Fibroblast of skin of left quadriceps (primary cell): Measurements from ENCODE around the gene KIF6.
"Not testable (repeated sequence)": the region's sequence is repeated elsewhere in the genome, so short reads cannot be mapped to it uniquely, and the experiment has no call there.

ENCODE experiments used
- DNase-seq, 2 experiments: peaks; one replicate each; pipeline ENCODE4 v3.0.0-alpha.2; 2013; ENCODE audit warnings: low read depth in 2 of 2

KIF6 gene

GRCh38 chr6:39499053-39499452, 226.2 kb downstream of the KIF6 start:
- DNase-seq, result no peak

DNA sequence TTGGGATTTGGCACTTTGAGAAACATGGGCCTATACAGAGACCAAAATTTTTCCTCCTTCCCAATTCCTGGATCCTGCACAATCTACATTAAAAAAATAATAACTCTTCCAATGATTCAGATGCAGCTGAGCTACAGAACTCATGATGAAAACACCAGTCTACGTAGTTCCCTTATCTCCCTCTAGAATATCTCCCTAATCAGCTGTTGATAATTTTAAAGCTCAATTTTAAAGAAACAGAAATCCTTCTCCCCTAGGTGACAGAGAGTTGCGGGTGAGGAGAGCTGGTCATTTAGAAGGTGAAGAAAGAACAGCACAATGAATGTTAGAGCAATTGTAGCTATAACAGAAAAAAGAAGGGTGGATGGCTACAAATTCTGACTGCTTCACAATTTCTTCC, 227.1 kb downstream of the KIF6 start:
- no peak for DNase-seq

DNA sequence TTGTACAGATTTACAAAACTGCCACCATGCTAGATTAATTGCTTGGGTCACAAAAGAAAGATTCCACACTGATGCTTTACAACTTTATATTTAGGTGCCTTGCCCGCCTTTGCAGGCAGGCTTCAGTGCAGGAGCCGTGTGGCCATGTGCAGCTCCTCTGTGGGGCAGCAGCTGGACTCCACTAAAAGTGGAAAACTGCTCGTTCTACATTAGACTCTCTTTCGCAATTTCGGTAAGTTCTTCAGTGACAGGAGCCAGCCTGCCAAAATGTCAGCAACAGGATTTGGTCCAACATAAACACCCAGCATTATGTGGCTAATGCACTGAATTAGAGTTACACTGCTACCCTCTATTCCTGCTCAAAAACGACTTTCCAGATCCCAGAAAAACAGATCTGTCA, 228.3 kb downstream of the KIF6 start:
- no peak for DNase-seq

- DNase-seq, result no peak
Observed at GRCh38 chr6:39496456-39496855, 228.8 kb downstream of the KIF6 start.

DNA sequence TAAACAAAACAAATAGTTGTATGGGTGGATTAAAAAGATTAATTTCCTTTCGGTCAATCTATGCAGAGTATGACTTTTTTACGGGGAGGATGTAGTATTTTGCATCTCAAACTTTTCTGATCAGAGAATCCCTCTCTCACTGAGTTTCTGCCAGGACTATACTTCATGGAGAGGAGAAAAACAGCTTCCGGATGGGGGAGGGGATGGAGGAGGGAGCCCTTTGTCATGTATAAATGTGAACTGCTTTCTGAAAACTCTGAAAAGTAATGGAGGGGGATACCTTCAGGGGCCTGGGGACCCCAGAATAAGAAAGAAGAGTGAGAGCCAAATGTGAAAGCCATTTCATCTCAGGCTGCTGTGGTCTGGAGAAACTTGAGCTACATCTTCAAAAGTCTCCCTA, 229.6 kb downstream of the KIF6 start:
- DNase-seq, result no peak

- no peak for DNase-seq
Observed at GRCh38 chr6:39494998-39495397, 230.2 kb downstream of the KIF6 start.

DNA sequence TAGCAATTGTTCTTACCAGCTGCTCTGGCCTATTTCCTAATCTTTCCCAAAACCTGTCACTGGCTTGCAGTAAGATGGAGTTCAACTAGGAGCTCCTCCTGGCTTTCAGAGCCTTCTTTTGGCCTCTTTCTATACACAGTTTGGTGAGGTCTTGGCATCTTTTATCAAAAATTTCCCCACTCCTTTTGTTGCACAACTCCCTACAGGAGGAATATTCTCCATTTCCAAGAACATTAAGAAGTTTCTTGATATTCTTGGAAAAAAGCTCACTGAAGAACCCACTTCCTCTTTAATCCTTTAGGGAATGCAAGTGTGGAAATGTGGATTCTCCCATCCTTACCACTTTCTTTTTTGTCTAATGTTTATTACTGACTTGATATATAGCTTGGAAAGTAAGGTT, 231.4 kb downstream of the KIF6 start:
- DNase-seq, result peak; percentile 53 to 69

DNA sequence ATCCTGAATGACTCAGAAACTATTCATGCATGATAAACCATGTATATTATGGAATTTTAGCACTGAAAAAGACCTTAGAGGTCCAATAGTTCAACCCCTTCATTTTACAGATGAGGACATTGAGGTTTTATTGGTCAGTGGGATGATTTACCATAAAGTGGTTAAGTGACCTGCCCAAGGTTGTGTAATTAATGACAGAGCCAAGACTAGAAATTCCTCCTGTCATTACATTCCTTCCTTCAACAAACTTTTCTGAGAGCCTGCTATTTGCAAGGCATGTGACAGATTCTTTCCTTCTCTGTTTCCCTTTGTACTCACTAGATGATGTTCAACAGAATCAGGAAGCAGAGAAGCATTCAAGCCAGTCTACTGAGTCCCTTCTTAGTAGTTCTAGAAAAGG, 232.0 kb downstream of the KIF6 start:
- DNase-seq, result peak; percentile 27 to 33

- DNase-seq, result no peak
Observed at GRCh38 chr6:39490108-39490507, 235.1 kb downstream of the KIF6 start.

DNA sequence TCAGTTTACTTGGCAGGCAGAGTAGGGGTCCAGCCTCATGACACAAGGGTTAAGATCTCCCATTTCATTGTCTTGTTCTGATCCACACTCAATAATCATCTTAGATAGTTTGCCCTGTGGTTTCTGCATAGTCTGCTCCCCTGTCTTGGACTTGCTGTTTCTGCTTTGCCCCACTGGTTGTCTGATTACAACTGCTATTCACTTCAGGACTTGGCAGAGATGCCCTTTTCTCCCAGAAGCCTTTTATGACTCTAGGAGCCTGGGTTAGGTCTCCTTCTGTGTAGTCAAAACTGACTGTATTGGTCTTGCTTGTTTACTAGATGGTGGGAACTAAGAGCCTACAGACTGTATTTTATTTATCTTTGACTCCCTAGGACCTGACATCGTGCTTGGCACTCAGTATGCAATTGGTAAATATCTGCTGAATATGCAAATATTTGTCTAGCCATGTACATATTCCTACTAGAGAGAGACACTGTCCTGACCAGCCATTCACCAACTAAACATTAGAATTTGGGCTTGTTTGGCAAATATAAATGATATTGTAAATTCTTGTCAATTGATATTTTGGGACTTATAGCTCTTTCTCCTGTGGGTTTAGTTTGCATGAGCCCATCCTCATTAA, 236.8 kb downstream of the KIF6 start:
- DNase-seq, result no peak

DNA sequence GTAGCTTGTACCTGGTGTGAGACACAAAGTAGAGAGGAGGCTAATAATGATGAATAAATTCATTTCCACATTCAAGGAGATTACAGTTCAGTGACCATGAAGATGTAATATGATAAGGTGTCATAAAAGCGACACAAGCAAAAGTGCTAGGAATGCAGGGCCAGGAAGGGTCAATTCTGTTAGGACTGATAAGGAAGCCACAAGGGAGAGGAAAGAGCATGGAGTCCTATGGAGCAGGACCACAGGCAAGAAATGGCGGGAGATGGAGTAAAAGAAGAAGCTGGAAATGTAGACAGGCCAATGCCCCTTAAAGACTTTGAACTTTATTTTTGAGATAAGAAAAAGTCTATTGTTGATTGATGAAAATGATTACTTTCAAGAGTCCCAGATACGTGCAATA, 240.9 kb downstream of the KIF6 start:
- no peak for DNase-seq

- not testable (repeated sequence) for DNase-seq
Observed at GRCh38 chr6:39479819-39480218, 245.4 kb downstream of the KIF6 start.

- DNase-seq, result no peak
Observed at GRCh38 chr6:39476670-39477069, 248.5 kb downstream of the KIF6 start.

DNA sequence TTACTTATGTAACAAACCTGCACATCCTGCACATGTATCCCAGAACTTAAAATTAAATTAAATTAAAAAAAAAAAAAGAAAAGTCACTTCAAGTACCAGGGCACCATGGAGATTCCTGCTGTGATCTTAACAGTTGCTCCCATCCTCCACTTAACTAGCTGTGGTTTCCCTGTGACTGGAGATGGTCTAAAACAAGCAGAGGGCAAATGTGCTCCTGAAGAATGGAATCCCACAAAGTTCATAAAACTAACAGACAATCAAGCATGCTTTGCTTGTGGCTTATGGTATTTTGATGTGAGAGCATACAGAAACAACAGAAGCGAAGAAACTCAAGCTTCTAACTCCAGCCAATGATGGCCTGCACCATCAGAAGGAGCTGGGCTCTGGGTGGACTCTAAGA, 249.1 kb downstream of the KIF6 start:
- no peak for DNase-seq

DNA sequence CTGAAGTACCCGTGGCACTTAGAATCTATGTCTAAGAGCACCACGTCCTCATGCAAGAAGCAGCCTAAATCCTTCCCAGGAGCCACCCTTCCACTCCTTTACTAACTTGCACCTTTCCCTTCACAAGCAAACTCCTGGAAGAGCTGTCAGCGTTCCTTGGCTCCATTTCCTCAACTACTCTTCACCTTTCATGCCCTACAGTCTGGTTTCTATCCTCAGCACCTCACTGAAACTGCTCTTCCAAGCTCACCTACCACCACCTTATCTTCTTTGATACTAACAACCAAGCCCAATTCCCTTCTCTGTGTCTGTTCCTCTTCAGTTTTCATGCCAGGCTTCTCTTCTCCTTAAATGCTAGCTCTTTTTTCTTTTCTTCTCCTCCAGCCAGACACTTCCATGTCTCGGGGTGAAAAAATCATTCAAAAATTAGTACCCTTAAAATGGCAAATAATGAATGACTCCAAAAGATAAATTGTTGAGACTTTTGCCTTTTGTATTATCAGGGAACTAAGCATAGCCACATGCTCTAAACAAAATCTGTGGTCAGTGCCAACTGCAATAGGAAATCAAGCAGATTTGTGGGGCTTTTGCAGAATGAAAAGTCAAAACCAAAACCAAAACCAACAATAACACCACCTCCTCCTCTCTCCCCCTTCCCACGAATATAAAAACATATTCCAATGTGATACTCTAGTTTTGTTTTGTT, 253.1 kb downstream of the KIF6 start:
- no peak for DNase-seq

DNA sequence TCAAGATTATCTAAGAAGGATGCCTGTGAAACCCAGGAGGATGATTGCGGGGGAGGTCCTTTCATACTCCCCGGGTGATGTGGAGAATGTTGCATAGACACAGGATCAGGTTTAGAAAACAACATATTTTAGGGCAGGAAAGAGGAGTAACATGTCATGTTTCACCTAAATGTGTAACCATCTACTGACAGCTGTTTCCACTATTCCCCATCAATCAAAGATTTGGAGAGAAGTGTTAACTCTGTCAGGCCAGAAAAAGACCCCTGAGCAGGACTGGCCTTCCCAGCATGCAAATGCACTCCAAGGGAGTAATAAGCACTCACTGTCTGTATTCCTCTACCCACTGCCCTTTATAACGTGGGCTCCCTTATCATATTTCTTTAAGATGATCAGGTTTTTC, 254.7 kb downstream of the KIF6 start:
- no peak for DNase-seq

GRCh38 chr6:39468385-39468784, 256.8 kb downstream of the KIF6 start:
- no peak for DNase-seq

DNA sequence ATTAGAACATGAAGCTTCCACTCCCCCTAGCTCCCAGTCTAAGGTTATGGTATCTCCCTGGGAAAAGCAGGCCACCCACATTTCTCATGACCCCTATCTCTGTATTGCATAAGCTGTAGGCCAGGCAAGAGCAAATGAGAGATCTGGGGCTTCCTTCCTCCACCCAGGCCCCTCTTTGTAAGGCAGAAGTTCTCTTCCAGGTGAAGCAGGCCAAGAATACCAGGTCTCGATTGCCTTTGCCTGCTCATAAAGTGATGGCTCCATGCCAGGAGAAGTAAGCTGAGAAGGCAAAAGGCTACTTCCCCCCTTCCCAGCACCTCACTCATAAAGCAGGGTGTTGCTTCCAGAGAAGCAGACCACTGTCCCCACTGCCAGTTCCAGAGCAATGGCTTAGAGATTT, 258.6 kb downstream of the KIF6 start:
- DNase-seq, result no peak

- DNase-seq, result no peak
Observed at GRCh38 chr6:39465539-39465938, 259.7 kb downstream of the KIF6 start.

GRCh38 chr6:39464067-39464466, 261.1 kb downstream of the KIF6 start:
- DNase-seq, result no peak

DNA sequence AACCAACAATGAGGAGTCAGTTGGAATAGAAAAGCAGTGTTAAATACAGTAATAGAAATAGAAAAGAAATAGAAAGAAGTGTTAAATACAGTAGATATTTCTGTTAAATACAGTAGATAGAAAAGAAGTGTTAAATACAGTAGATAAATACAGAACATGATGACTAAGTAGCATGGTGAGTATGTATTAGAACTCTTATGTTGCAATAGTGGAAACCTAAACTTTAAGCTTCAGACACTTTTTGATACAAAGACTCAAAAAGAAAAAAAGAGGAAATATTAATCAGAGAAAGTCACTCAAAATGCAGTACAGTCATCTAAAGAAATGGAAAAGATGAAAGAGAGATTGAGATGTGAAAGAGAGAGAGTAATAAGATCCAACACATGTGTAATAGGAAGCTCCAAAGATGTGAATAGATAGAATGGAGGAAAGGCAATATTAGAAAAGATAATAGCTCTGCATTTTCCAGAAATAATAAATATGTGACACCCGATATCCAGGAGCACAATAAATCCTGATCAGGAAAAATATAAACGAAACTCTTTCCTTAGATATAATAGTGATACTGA, 271.2 kb downstream of the KIF6 start:
- DNase-seq, result no peak

GRCh38 chr6:39453241-39453640, 272.0 kb downstream of the KIF6 start:
- peak in 1 of 2 experiments; percentile 35 for DNase-seq
